Activated naive CD8-positive, alpha-beta T cell treated with anti-CD3 and anti-CD28 coated beads, Interleukin-2, amount 50 U/mL, for 24 hours (primary cell): ENCODE results near the gene CDC37.

Source experiments
- ATAC-seq: fragments of 150-1000 bp; cut with Tn5 transposase; one replicate; pipeline ENCODE4 v1.10.0; 2021
- DNase-seq: peaks from one replicate; pipeline ENCODE4 v3.0.0; 2021
- H3K27ac Mint-ChIP-seq: one replicate; pipeline ENCODE4 v1.8.0; 2021; ENCODE audit warnings: mild to moderate bottlenecking, mixed read lengths
- H3K27me3 Mint-ChIP-seq: one replicate; pipeline ENCODE4 v1.8.0; 2021; ENCODE audit warnings: mixed read lengths
- H3K36me3 Mint-ChIP-seq: one replicate; pipeline ENCODE4 v1.8.0; 2021; ENCODE audit warnings: low read depth, mixed read lengths
- H3K4me1 Mint-ChIP-seq: one replicate; pipeline ENCODE4 v1.8.0; 2021; ENCODE audit warnings: mixed read lengths
- H3K4me3 Mint-ChIP-seq: one replicate; pipeline ENCODE4 v1.8.0; 2021; ENCODE audit warnings: mild to moderate bottlenecking, moderate library complexity, mixed read lengths
- H3K9me3 Mint-ChIP-seq: one replicate; pipeline ENCODE4 v1.8.0; 2021; ENCODE audit warnings: mixed read lengths

The CDC37 gene

DNA sequence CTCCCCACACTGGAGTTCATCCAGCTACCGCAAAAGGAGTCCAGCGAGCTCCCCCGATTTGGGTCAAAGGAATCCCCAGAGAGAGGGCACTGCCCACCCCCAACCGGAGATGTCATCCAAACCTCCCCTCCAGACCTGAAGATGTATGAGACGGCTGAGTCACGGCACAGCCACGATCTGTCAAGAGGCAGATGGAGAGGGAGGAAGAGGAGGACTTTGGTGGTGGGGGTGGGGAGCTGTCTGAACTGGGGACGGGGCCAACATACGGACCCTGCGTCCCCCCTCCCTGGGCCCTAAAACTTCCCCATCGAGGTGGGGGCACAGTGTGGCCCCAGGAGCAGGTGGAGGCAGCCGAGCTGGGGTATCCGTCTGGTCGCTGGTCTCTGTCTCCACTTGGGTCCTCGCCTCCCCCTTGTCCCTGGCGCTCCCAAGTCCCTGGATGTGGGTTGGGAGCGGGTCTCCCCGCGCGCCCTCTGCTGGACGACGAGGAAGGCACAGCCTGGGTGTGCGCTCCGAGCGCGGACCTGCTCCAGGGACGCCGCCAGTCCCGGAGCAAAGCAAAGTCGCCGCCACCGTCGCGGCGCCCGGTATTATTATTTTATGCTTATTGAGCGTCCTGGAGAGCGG is 20.8 kb upstream of the CDC37 start:
- DNase-seq (peak; percentile 80), ATAC-seq (peak; percentile 9)
- H3K27ac Mint-ChIP-seq: peak overlapping the region; percentile 94
- peak overlapping the region; percentile 78 for H3K4me3 Mint-ChIP-seq
- peaks cover 41% of the 10 kb centered on the region for H3K27me3 Mint-ChIP-seq
- H3K9me3 Mint-ChIP-seq: peaks cover 4% of the 10 kb centered on the region
- H3K4me1 Mint-ChIP-seq: peaks cover 86% of the 10 kb centered on the region
- H3K36me3 Mint-ChIP-seq: peaks cover 7% of the 10 kb centered on the region

DNA sequence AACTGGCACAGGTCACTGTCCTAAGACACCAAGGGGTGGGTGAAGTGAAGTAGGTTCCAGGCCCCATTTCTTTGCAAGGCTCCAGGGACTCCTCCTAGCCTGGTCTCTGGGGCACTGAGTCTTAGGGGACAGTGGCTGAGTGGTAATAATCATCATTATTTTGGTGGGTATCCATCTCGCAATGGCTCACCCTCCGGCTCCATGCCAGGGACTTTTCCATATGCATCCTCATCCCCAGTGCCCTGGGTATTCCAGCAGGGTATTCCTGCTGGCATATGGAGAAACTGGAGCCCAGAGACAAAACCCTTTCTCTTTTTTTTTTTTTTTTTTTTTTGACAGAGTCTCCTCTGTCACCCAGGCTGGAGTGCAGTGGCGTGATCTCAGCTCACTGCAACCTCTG is 19.5 kb upstream of the CDC37 start:
- no peak overlapping the region for H3K4me3 Mint-ChIP-seq
- no peak overlapping the region for H3K27ac Mint-ChIP-seq
- no peaks in the 10 kb centered on the region for H3K9me3 Mint-ChIP-seq
- no peak for ATAC-seq
- H3K27me3 Mint-ChIP-seq: peaks cover 42% of the 10 kb centered on the region
- H3K4me1 Mint-ChIP-seq: peaks cover 83% of the 10 kb centered on the region
- peaks cover 7% of the 10 kb centered on the region for H3K36me3 Mint-ChIP-seq
- no peak for DNase-seq

DNA sequence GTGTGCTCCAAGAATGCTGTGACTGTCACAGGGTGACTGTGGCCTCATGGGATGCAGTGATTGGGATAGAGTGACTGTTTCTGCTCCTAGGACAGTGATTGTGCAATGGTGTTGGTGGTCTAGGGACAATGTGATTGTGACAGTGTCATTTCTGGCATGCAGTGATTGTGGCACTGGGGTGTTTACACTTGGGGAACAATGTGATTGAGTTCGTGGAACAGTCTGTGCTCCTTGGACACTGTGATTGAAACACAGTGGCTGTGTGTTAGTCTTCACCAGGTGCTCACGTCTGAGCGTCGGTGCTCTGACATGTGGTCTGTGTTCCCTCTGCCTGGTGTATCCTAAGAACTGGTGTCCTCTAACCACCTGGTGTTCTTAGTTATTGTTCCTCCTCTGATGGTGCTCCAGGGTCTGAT is 18.7 kb upstream of the CDC37 start:
- H3K27ac Mint-ChIP-seq: no peak overlapping the region
- DNase-seq (no peak), ATAC-seq (no peak)
- H3K4me1 Mint-ChIP-seq: peaks cover 79% of the 10 kb centered on the region
- no peaks in the 10 kb centered on the region for H3K9me3 Mint-ChIP-seq
- peaks cover 45% of the 10 kb centered on the region for H3K27me3 Mint-ChIP-seq
- H3K36me3 Mint-ChIP-seq: peaks cover 7% of the 10 kb centered on the region
- H3K4me3 Mint-ChIP-seq: peak overlapping the region; percentile 75

DNA sequence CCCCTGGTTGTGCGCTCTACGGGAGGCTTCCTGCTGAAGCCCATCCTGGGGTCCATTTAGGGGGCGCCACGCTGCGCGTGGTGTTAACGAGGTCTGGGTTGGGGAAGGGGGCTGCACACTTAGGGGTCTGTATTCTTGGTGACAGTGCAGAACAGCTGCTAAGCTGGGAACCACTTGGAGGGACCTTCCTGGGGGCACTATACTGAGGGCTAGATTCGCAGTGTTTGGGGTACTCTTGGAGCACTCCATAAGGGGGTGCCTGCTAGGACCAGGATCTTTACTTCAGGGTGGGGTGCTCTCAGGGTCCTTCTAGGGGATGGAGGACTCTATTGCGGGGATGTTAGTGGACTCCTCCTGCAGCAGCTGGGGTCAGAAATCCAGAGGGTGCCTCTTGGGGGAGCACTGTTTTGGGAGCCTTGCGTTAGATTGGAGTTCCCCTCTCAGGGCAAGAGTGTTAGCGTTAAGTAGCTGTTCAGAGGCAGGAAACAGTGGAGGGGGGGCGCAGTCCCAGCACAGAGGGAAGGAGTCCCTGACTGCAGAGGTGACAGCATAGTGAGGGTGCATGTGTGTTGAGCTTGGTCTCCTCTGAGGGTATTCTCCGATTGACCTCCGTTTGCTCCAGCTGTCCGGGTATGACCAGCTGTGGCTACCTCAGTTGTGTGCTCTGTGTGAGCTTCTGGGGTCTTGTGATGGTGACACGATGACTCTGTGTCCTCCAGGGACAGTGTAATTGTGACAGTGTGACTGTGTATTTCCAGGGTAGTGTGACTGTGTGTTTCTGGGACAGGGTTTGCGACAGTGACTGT is 18.1 kb upstream of the CDC37 start:
- H3K27me3 Mint-ChIP-seq: peaks cover 50% of the 10 kb centered on the region
- ATAC-seq (no peak), DNase-seq (peak; percentile 35)

DNA sequence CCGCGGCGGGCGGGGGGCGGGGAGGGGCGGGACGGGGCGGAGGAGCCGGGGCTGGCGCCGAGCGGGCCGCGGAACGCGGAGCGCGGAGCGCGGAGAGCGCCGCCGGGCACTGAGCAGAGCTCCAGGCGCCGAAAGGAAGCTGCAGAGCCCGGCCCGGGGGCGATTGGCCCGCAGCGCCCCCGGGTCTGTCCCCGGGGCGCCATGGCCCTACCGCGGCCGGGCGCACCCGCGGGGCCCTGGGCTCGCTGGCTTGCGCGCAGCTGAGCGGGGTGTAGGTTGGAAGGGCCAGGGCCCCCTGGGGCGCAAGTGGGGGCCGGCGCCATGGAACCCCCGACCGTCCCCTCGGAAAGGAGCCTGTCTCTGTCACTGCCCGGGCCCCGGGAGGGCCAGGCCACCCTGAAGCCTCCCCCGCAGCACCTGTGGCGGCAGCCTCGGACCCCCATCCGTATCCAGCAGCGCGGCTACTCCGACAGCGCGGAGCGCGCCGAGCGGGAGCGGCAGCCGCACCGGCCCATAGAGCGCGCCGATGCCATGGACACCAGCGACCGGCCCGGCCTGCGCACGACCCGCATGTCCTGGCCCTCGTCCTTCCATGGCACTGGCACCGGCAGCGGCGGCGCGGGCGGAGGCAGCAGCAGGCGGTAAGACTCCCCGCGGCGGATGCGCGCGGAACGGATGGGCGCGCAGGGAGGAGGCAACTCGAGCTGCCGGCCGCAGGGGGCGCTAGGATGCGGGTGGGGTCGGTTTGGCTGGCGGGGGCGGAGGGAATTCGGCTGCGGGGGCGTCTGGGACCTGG is 17.3 kb upstream of the CDC37 start, which contains the start of gene PDE4A:
PDE4A (plus strand) TSS at position 95 of the 796 bp plus-strand sequence; CDS start at position 322, 227 bp downstream.
- peaks cover 50% of the 10 kb centered on the region for H3K27me3 Mint-ChIP-seq
- DNase-seq: peak; percentile 79
- ATAC-seq: no peak
- peaks cover 10% of the 10 kb centered on the region for H3K36me3 Mint-ChIP-seq
- peak within 1 kb of the TSS; percentile 86 for H3K4me3 Mint-ChIP-seq
- peak within 1 kb of the TSS; percentile 90 for H3K27ac Mint-ChIP-seq
- peaks cover 77% of the 10 kb centered on the region for H3K4me1 Mint-ChIP-seq
- no peaks in the 10 kb centered on the region for H3K9me3 Mint-ChIP-seq

More for the DNA sequence above, 18.1 kb upstream of the CDC37 start:
- peak overlapping the region; percentile 52 for H3K27ac Mint-ChIP-seq
- peak overlapping the region; percentile 75 for H3K4me3 Mint-ChIP-seq
- no peaks in the 10 kb centered on the region for H3K9me3 Mint-ChIP-seq
- peaks cover 79% of the 10 kb centered on the region for H3K4me1 Mint-ChIP-seq
- peaks cover 10% of the 10 kb centered on the region for H3K36me3 Mint-ChIP-seq

DNA sequence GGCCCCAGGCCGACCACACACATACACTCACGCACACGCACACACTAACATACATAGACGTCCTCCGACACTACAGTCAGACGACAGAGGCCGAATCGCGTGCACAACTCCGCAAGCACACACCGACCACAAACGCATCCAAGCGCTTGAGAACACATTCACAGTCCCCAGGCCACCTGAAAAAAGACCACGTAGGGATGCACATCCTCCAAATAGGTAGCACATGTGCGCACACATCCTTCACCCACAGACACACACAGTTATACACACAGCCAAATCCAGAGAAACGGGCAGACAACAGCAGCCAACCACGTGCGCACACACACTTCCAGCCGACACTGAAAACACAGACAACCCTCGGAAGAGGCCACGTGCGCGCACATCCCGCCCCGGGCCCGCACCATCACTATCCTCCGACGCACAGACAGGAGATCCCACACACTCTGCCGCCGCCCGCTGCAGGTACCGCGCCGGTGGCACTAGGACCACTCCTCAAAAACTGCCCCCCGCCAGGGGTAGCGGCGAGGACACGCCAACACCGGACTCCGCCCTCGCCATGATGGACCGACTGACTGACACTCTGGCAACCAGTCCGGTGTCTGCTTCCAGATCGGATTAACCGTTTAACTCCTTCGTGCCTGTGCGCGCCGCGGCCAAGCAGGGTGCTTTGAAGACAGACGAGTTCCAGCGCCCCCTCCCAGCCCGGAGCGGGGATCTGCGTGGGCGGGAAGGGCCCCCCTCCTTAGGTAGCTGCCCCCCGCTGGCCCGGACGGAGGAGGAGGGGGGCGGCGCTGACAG is 16.5 kb upstream of the CDC37 start:
- Mint-ChIP-seq H3K27ac (peak overlapping the region; percentile 90), H3K4me1 (peaks cover 72% of the 10 kb centered on the region), H3K27me3 (peaks cover 50% of the 10 kb centered on the region), H3K4me3 (peak overlapping the region; percentile 86), H3K36me3 (peaks cover 6% of the 10 kb centered on the region), H3K9me3 (no peaks in the 10 kb centered on the region)
- ATAC-seq: peak; percentile 25
- DNase-seq: peak; percentile 68

DNA sequence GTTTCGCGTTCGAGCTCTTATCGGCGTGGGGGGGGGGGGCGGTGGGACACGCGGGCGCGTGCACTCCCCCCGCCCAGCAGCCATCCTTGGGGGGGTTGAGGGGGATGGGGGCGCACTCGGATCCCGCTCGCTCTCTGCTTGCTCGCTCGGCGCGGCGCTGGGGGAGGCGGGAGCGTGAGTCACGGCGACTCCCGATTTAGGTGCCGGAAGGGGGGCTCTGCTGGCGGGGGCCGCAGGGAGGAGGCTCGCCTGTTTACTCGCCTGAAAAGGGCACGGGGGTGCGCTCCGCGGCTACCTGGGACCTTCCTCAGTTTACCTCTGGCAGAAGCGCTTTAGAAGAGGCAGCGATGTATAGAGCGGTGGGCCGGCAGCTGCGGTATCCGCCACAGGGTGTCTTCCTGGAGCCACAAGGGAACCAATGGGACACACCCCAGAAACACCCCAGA is 15.9 kb upstream of the CDC37 start:
- H3K27me3 Mint-ChIP-seq: peaks cover 50% of the 10 kb centered on the region
- H3K9me3 Mint-ChIP-seq: no peaks in the 10 kb centered on the region
- peak overlapping the region; percentile 86 for H3K4me3 Mint-ChIP-seq
- DNase-seq (peak; percentile 65), ATAC-seq (peak; percentile 8)
- peaks cover 6% of the 10 kb centered on the region for H3K36me3 Mint-ChIP-seq
- H3K27ac Mint-ChIP-seq: peak overlapping the region; percentile 90
- peaks cover 68% of the 10 kb centered on the region for H3K4me1 Mint-ChIP-seq

DNA sequence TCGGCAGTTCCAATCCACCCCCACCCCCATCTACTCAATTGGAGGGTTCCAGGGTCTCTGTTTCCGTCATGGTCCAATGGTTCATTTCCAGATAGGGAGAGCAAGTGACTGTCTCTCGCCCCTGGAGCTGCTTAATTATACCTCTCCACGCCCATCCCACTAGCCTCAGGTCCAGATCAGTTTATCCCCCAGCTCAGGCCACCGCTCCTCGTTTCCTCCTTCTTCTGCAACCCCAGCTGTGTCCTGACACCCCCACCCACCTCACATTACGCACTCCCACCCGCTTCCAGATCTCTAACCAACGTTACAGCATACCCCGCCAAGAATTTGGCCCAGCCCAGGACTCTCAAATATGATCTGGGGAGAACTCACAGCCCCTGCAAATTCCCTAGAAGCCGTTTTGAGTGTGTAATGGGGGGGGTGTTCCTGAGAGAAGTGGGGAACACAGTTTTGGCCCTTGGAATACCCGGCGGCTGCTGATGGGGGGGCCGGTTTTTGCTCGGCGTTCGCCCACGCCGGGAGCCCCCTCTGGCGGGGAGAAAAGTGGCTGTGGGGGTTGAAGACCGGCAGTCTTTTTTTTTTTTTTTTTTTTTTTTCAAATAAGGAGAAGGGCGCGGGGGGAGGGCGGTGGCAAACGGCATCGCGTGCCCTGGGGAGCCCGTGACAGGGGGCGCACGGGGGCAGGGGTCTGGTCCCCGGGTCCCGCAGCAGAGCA is 15.3 kb upstream of the CDC37 start:
- Mint-ChIP-seq H3K36me3 (peaks cover 6% of the 10 kb centered on the region), H3K4me1 (peaks cover 64% of the 10 kb centered on the region), H3K4me3 (peak overlapping the region; percentile 69), H3K27ac (peak overlapping the region; percentile 36), H3K27me3 (peaks cover 48% of the 10 kb centered on the region), H3K9me3 (no peaks in the 10 kb centered on the region)
- DNase-seq: no peak
- ATAC-seq: no peak

DNA sequence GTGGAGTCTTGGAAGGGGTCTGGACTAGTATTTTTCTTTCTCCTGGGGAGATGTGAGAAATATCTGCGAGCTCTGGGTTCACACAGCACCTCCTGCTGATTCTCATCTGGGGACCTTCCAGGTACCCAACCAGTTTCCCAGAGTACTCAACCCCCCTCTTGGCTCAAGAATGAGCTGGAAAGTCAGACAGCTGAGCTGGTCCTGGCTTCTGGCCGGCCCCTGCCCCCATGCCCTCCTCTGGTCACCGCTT is 14.8 kb upstream of the CDC37 start:
- peak overlapping the region; percentile 36 for H3K27ac Mint-ChIP-seq
- ATAC-seq: no peak
- peaks cover 63% of the 10 kb centered on the region for H3K4me1 Mint-ChIP-seq
- no peak for DNase-seq
- no peaks in the 10 kb centered on the region for H3K9me3 Mint-ChIP-seq
- H3K36me3 Mint-ChIP-seq: peaks cover 6% of the 10 kb centered on the region
- H3K27me3 Mint-ChIP-seq: peaks cover 43% of the 10 kb centered on the region
- H3K4me3 Mint-ChIP-seq: peak overlapping the region; percentile 69

DNA sequence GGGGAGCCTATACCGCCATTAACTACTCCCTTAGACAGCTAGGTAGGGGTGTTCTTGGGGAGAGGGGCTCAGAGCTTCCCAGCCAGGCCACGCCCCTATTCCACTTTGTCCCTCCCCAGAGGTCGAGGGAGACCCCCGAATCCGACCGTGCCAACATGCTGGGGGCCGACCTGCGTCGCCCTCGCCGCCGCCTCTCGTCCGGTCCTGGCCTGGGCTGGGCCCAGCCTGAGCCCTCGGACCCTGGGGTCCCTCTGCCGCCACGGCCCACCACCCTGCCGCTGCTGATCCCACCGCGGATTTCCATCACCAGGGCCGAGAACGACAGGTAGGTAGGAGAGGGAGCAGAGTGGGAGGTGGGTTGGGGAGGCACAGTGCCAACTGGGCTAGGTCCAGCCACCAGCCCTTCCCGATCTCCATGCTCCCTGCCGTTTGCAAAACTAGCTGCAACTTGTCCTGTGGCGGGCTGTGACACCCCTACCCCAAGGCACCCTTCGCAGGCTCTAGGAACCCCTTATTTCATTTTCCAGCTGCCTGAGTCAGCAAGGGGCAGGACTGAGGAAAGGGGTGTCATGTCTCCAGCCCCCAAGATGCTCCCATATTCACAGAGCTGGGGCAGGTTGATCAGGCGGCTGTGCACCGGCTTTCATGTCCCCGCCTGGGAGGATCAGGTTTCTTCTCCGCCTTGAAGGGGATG is 14.3 kb upstream of the CDC37 start:
- Mint-ChIP-seq H3K4me1 (peaks cover 66% of the 10 kb centered on the region), H3K4me3 (peak overlapping the region; percentile 69), H3K9me3 (no peaks in the 10 kb centered on the region), H3K36me3 (peaks cover 6% of the 10 kb centered on the region), H3K27ac (no peak overlapping the region), H3K27me3 (peaks cover 43% of the 10 kb centered on the region)
- DNase-seq: no peak
- ATAC-seq: no peak

DNA sequence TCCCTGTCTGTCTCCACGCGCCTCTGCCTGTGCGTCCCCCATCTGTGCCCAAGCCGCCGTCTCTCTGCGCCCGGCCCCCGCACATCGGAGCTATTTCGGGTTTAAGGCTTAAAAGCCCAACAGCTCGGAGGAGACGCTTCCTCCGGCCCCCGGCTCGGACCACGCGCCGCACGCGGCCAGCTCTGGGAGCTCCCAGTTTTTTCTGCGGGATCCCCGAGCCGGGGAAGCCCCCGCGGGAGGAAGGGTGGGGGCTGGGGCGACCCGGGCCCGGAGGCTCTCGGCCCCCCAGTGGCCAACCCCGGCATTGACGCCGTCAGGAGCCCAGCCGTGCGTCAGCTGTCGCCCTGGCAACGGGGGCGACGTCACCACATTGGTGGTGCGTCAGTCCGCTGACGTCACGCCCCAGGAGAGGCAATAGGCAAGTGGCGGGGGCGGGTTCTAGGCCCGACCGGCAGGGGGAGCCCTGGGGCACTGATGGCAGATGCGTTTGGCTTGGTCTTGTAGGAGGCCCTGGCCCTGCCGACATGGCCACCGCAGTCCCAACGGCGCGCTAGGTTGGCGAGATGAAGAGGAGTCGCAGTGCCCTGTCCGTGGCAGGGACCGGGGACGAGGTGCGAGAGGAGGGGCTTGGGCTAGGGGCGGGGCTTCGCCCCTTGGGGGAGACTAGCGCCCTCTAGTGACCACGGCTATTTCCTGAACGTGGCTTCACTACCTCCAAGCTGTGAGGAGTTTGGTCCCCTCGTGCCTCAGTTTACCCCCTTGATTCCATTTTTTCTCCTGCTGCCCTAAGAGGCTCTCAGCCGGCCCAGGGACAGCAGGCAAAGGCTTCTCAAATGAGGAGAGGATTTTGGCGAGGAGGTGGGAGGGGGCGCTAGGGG is 13.3 kb upstream of the CDC37 start:
- Mint-ChIP-seq H3K27ac (peak overlapping the region; percentile 87), H3K27me3 (peaks cover 33% of the 10 kb centered on the region)

DNA sequence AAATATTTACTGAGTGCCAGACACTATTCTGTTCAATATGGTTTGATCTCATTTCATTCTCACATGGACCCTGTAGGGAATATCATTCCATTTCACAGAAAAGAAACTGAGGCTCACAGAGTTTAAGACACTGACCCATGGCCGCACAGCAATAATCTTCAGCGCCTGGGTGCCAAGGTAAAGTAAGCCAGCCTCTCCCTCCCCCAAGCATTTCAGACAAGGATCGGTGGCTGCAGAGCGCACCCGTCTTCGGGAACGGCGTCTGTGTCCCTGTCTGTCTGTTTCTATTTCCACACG is 12.7 kb upstream of the CDC37 start:
- H3K36me3 Mint-ChIP-seq: peaks cover 6% of the 10 kb centered on the region
- peak overlapping the region; percentile 87 for H3K27ac Mint-ChIP-seq
- H3K4me1 Mint-ChIP-seq: peaks cover 69% of the 10 kb centered on the region
- no peaks in the 10 kb centered on the region for H3K9me3 Mint-ChIP-seq
- DNase-seq (no peak), ATAC-seq (no peak)
- H3K27me3 Mint-ChIP-seq: peaks cover 27% of the 10 kb centered on the region
- peak overlapping the region; percentile 72 for H3K4me3 Mint-ChIP-seq

More for the DNA sequence above, 13.3 kb upstream of the CDC37 start:
- DNase-seq: peak; percentile 97
- H3K4me3 Mint-ChIP-seq: peak overlapping the region; percentile 72
- H3K9me3 Mint-ChIP-seq: no peaks in the 10 kb centered on the region
- H3K36me3 Mint-ChIP-seq: peaks cover 6% of the 10 kb centered on the region
- ATAC-seq: peak; percentile 48
- peaks cover 69% of the 10 kb centered on the region for H3K4me1 Mint-ChIP-seq
